D341Med (cell line): ENCODE measurements around the gene NRARP.

Experiments used
- DNase-seq: peaks from one replicate; pipeline ENCODE4 v3.0.0; 2012; ENCODE audit warnings: low spot score

The NRARP gene

GRCh38 chr9:137256856-137257255 is 45.2 kb downstream of the NRARP start:
- no peak for DNase-seq

- DNase-seq: no peak
Measured at GRCh38 chr9:137256362-137256761, 45.7 kb downstream of the NRARP start.

- DNase-seq: no peak
Measured at GRCh38 chr9:137255448-137256114, 46.5 kb downstream of the NRARP start.

- DNase-seq: peak; percentile 100
Measured at GRCh38 chr9:137254624-137255447, 47.2 kb downstream of the NRARP start, which contains the start of gene NELFB. TSS of gene NELFB (plus strand) at chr9:137255327.

GRCh38 chr9:137253717-137254623 is 48.1 kb downstream of the NRARP start:
- DNase-seq: no peak

GRCh38 chr9:137252555-137253506 is 49.2 kb downstream of the NRARP start:
- DNase-seq: no peak

GRCh38 chr9:137251490-137252268 is 50.4 kb downstream of the NRARP start:
- DNase-seq: no peak

GRCh38 chr9:137251194-137251461 is 50.9 kb downstream of the NRARP start, which contains the start of gene STPG3:
TSS of gene STPG3 (plus strand) at chr9:137251286. CDS start at chr9:137251287, 1 bp downstream.
- DNase-seq: no peak

- no peak for DNase-seq
Measured at GRCh38 chr9:137250329-137251193, 51.5 kb downstream of the NRARP start.
